BE2C (cell line): ENCODE measurements around the gene WDR12.
"Not testable (repeated sequence)": the region's sequence is repeated elsewhere in the genome, so short reads cannot be mapped to it uniquely, and the experiment has no call there.

ENCODE experiments used
- DNase-seq: peaks from one replicate; pipeline ENCODE4 v3.0.0-alpha.2; 2020
- H3K27me3 ChIP-seq: fragments of 250-450 bp; sonication (Bioruptor Pico); 2 replicates; pipeline ENCODE4 v1.5.1; 2020; ENCODE audit warnings: mild to moderate bottlenecking
- H3K36me3 ChIP-seq: fragments of 250-450 bp; sonication (Bioruptor Pico); 2 replicates; pipeline ENCODE4 v1.5.1; 2020; ENCODE audit warnings: mild to moderate bottlenecking
- H3K4me1 ChIP-seq: fragments of 250-450 bp; sonication (Bioruptor Pico); 2 replicates; pipeline ENCODE4 v1.5.1; 2020
- H3K4me3 ChIP-seq: 2 replicates; pipeline ENCODE4 v1.5.1; 2011; ENCODE audit warnings: low read depth, low read length
- H3K9me3 ChIP-seq: fragments of 250-450 bp; sonication (Bioruptor Pico); 2 replicates; pipeline ENCODE4 v1.5.1; 2020
- CTCF ChIP-seq: IDR thresholded peaks from 2 replicates; pipeline ENCODE4 v1.5.1; 2012; ENCODE audit warnings: mild to moderate bottlenecking, low read depth, low read length

The WDR12 gene

DNA sequence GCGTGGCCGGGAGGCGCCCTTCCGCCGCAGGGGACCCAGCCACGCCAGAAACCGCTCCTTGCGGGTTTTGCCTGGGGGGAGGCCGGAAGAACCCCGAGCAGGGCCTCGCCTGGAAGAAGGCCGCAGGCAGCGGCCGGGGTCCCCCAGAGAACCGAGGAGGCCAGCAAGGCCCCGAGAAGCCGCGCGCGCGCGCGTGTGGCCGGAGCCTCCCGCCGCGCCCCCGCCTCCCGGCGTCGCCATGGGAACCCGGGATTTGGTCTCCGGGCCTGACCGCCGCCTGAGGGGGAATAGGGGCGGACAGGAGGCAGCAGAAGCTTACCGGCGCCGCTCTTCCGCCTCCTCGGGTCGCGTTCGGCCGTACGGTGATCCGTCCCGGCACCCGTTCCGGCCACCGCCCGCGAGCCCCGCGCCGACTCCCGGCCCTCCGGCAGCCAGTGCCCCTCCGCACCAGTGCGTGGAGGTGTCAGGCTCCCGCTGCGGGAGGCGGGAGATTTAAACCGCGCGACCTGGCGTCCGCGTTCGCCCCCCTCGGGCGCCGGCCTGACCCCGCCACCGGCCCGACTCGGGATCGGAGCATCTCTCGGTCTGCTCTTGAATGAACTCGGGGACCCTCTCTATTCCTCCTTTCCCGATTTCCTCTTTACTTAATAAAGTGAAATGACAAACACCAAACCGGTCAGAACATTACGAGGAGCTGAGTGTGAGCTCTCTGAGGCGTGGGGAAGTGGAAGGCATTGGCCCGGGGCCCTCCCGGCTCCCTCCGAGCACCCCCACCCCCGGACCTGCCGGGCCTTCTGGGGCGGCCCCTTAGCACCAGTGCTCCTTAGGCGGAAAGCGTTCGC is 40.0 kb downstream of the WDR12 start, which contains the start of gene ICA1L:
Gene ICA1L, minus strand, starts transcription at position 467 of the 842 bp plus-strand sequence. CDS start 42,757 bp downstream, outside the sequence.
- 0 out of 2 replicates have a peak, but pooled peaks cover 3% of the 10 kb centered on the region for H3K4me1 ChIP-seq
- TF ChIP-seq CTCF, result no peak
- no peaks in the 10 kb centered on the region; the same call in 1 of the 2 replicates for H3K36me3 ChIP-seq
- peak within 1 kb of the TSS; percentile 94 for H3K4me3 ChIP-seq
- DNase-seq, result peak; percentile 85
- no peaks in the 10 kb centered on the region for H3K27me3 ChIP-seq
- H3K9me3 ChIP-seq, result no peaks in the 10 kb centered on the region

- no peaks in the 10 kb centered on the region; the same call in 1 of the 2 replicates for H3K36me3 ChIP-seq
- peak; percentile 76 for TF ChIP-seq CTCF
These were observed 40.8 kb downstream of the WDR12 start for GRCh38 chr2:202870431-202871299.

GRCh38 chr2:202861987-202862386 is 49.5 kb downstream of the WDR12 start:
- no peak for DNase-seq
- no peaks in the 10 kb centered on the region for H3K27me3 ChIP-seq
- peaks cover 9% of the 10 kb centered on the region for H3K4me1 ChIP-seq
- H3K4me3 ChIP-seq, result no peak overlapping the region
- H3K9me3 ChIP-seq, result no peaks in the 10 kb centered on the region
- TF ChIP-seq CTCF, result no peak
- no peaks in the 10 kb centered on the region for H3K36me3 ChIP-seq

More at GRCh38 chr2:202870431-202871299, 40.8 kb downstream of the WDR12 start:
- peak; percentile 73 for DNase-seq
- Histone ChIP-seq H3K9me3 (no peaks in the 10 kb centered on the region), H3K27me3 (no peaks in the 10 kb centered on the region), H3K4me1 (0 out of 2 replicates have a peak, but pooled peaks cover 3% of the 10 kb centered on the region), H3K4me3 (peak overlapping the region; percentile 94)

DNA sequence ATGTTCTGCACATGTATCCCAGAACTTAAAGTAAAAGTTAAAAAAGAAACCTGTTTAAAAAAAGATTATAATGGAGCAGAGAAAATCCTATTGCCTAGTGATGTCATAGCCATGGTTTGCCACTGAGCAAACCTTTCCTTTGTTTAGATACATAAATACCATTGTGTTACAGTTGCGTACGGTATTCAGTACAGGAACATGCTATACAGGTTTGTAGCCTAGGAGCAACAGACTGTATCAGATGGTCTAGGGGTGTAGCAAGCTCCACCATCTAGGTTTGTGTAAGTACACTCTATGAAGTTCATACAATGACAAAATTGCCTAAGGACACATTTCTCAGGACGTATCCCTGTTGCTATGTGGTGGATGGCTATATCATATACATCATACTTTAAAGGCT is 52.9 kb downstream of the WDR12 start:
- no peaks in the 10 kb centered on the region for H3K36me3 ChIP-seq
- H3K9me3 ChIP-seq, result no peaks in the 10 kb centered on the region
- H3K4me3 ChIP-seq, result no peak overlapping the region
- H3K27me3 ChIP-seq, result no peaks in the 10 kb centered on the region
- TF ChIP-seq CTCF, result no peak
- no peak for DNase-seq
- H3K4me1 ChIP-seq, result peaks cover 9% of the 10 kb centered on the region

GRCh38 chr2:202849343-202849742 is 62.1 kb downstream of the WDR12 start:
- not testable (repeated sequence) for H3K4me3 ChIP-seq, H3K9me3 ChIP-seq, H3K4me1 ChIP-seq, DNase-seq, H3K27me3 ChIP-seq, H3K36me3 ChIP-seq

GRCh38 chr2:202848813-202849212 is 62.7 kb downstream of the WDR12 start:
- Histone ChIP-seq H3K4me3 (no peak overlapping the region), H3K27me3 (no peaks in the 10 kb centered on the region), H3K4me1 (peaks cover 4% of the 10 kb centered on the region), H3K36me3 (no peaks in the 10 kb centered on the region), H3K9me3 (no peaks in the 10 kb centered on the region)
- no peak for TF ChIP-seq CTCF
- DNase-seq, result no peak
